GM12878 (cell line): ENCODE results near the gene LRFN2. TPM values are rescaled to one million over a fixed set of nuclear protein-coding genes. Genes with fewer than 3 reads are reported as not detected.
A peak's percentile ranks its signal among the peaks of the same experiment; 100 is the strongest.

Experiments
- ATAC-seq: fragments of 200-7000 bp; cut with Tn5 transposase; 3 replicates; pipeline ENCODE4 v1.9.1; 2020; ENCODE audit warnings: mild to moderate bottlenecking, moderate library complexity
- BruUV-seq: library from RNA; stranded (reverse); fragments of 400-500 nt; replicated peaks from 2 replicates; lab custom pipeline; 2021; lab: Mats Ljungman, UMichigan
- CTCF ChIA-PET: fragments of 300-600 bp; sonication (Branson Sonifier 250); formaldehyde crosslinking; extraction: SDS; loops from one replicate; lab custom pipeline; 2021; ENCODE audit warnings: inconsistent platforms; lab: Yijun Ruan, JAX
- POLR2A ChIA-PET: fragments of 350-600 bp; formaldehyde crosslinking; extraction: SDS; loops from one replicate; lab custom pipeline; 2021; ENCODE audit warnings: inconsistent platforms; lab: Charles Lee
- RAD21 ChIA-PET: fragments of 300-600 bp; sonication (Branson Sonifier 250); formaldehyde crosslinking; loops from one replicate; lab custom pipeline; 2023; ENCODE audit warnings: antibody characterized with exemption; ENCODE audit not compliant: unreplicated experiment; lab: Charles Lee
- SMC1A ChIA-PET: fragments of 300-600 bp; sonication (Branson Sonifier 250); formaldehyde crosslinking; loops from one replicate; lab custom pipeline; 2023; ENCODE audit not compliant: unreplicated experiment, uncharacterized antibody; lab: Charles Lee
- DNase-seq: peaks from one replicate; pipeline ENCODE4 v3.0.0-alpha.2; 2011; ENCODE audit warnings: low read depth, low spot score
- FAIRE-seq: peaks from 3 replicates; lab custom pipeline; 2011; peaks lifted over from hg19 to GRCh38; lab: Jason Lieb, UNC
- H2AFZ ChIP-seq: 2 replicates; pipeline ENCODE4 v1.6.0; 2011; ENCODE audit warnings: low read depth, low read length, control low read depth; ENCODE audit not compliant: control insufficient read depth
- H3K27ac ChIP-seq: 2 replicates; pipeline ENCODE4 v1.5.1; 2011; ENCODE audit warnings: control low read depth; ENCODE audit not compliant: control insufficient read depth, insufficient read depth
- H3K27me3 ChIP-seq, 2 experiments: replicated peaks in 1 of 2; 2 replicates each; pipeline versions ENCODE4 v1.6.0 to v1.6.1; 2011; ENCODE audit warnings: low read length in 1 of 2; ENCODE audit not compliant: control insufficient read depth in 2 of 2, insufficient read depth in 2 of 2
- H3K36me3 ChIP-seq, 2 experiments: 2 replicates each; pipeline ENCODE4 v1.5.1; 2011; ENCODE audit warnings: low read length in 1 of 2; ENCODE audit not compliant: control insufficient read depth in 2 of 2, insufficient read depth in 2 of 2
- H3K4me1 ChIP-seq: 2 replicates; pipeline ENCODE4 v1.6.1; 2011; ENCODE audit warnings: mild to moderate bottlenecking, low read length, moderate library complexity, mixed read lengths; ENCODE audit not compliant: control insufficient read depth, insufficient read depth
- H3K4me2 ChIP-seq: 2 replicates; pipeline ENCODE4 v1.6.0; 2011; ENCODE audit warnings: control low read depth; ENCODE audit not compliant: control insufficient read depth, insufficient read depth
- H3K4me3 ChIP-seq: fragments of 200-600 bp; sonication (generic); 2 replicates; pipeline ENCODE4 v1.5.1; 2016
- H3K79me2 ChIP-seq: 2 replicates; pipeline ENCODE4 v1.6.0; 2011; ENCODE audit warnings: low read length; ENCODE audit not compliant: control insufficient read depth, insufficient read depth
- H3K9ac ChIP-seq: 2 replicates; pipeline ENCODE4 v1.8.0; 2011; ENCODE audit warnings: low read length, control low read depth, mixed read lengths; ENCODE audit not compliant: control insufficient read depth, insufficient read depth
- H3K9me3 ChIP-seq: replicated peaks from 3 replicates; pipeline ENCODE4 v1.5.1; 2011; ENCODE audit warnings: mild to moderate bottlenecking, low read length; ENCODE audit not compliant: control insufficient read depth, insufficient read depth
- H4K20me1 ChIP-seq: 2 replicates; pipeline ENCODE4 v1.6.0; 2011; ENCODE audit not compliant: control insufficient read depth, insufficient read depth
- CHD1 ChIP-seq: IDR thresholded peaks from 2 replicates; pipeline ENCODE4 v1.6.1; 2012; ENCODE audit warnings: low read depth, low read length, improper control_type of control experiment
- E2F4 ChIP-seq: IDR thresholded peaks from 2 replicates; pipeline ENCODE4 v1.6.1; 2012; ENCODE audit warnings: low read depth, low read length, improper control_type of control experiment
- EED ChIP-seq: sonication (generic); IDR thresholded peaks from 2 replicates; pipeline ENCODE4 v1.6.1; 2016; ENCODE audit warnings: antibody characterized with exemption, low read depth
- EGR1 ChIP-seq, 2 experiments: IDR thresholded peaks; 1 replicate in 1 of 2; 2 replicates in 1 of 2; pipeline ENCODE4 v1.6.1; 2011 to 2012; ENCODE audit warnings: low read depth in 2 of 2, low read length in 2 of 2, borderline replicate concordance in 1 of 2, mild to moderate bottlenecking in 1 of 2, moderate library complexity in 1 of 2
- ETV6 ChIP-seq, 2 experiments: fragments of 450-650 bp in 1 of 2; IDR thresholded peaks in 1 of 2; conservative IDR thresholded peaks in 1 of 2; 2 replicates each; pipeline ENCODE4 v1.6.1; 2014; ENCODE audit warnings: antibody characterized with exemption in 1 of 2, borderline replicate concordance in 1 of 2, low read depth in 1 of 2, mild to moderate bottlenecking in 1 of 2, moderate library complexity in 1 of 2
- JUNB ChIP-seq: IDR thresholded peaks from 2 replicates; pipeline ENCODE4 v1.6.1; 2016; ENCODE audit warnings: antibody characterized with exemption, mild to moderate bottlenecking
- KLF5 ChIP-seq: fragments of 450-650 bp; IDR thresholded peaks from 2 replicates; pipeline ENCODE4 v1.6.1; 2014; ENCODE audit warnings: mild to moderate bottlenecking; ENCODE audit not compliant: partially characterized antibody
- MEF2A ChIP-seq: IDR thresholded peaks from 2 replicates; pipeline ENCODE4 v1.6.1; 2011; ENCODE audit warnings: low read depth, mild to moderate bottlenecking, low read length, moderate library complexity; ENCODE audit not compliant: insufficient read depth
- POLR2AphosphoS2 ChIP-seq: IDR thresholded peaks from 2 replicates; pipeline ENCODE4 v1.6.1; 2011; ENCODE audit warnings: low read depth, mild to moderate bottlenecking, low read length, improper control_type of control experiment, moderate library complexity
- POU2F2 ChIP-seq: IDR thresholded peaks from 3 replicates; pipeline ENCODE4 v1.6.1; 2011; ENCODE audit warnings: low read depth, mild to moderate bottlenecking, low read length, borderline replicate concordance
- RB1 ChIP-seq: fragments of 450-650 bp; formaldehyde crosslinking; IDR thresholded peaks from 2 replicates; pipeline ENCODE4 v1.6.1; 2017; ENCODE audit warnings: mild to moderate bottlenecking, borderline replicate concordance
- RELB ChIP-seq: fragments of 450-650 bp; IDR thresholded peaks from 2 replicates; pipeline ENCODE4 v1.6.1; 2017; ENCODE audit warnings: low read depth, mild to moderate bottlenecking, moderate library complexity
- ZBTB33 ChIP-seq: fragments of 450-650 bp; IDR thresholded peaks from 2 replicates; pipeline ENCODE4 v1.6.1; 2017; ENCODE audit warnings: mild to moderate bottlenecking
- WGBS: methylation state at CpG from one replicate; pipeline ENCODE4 v1.1.6; 2016; ENCODE audit warnings: low lambda C conversion rate; ENCODE audit not compliant: insufficient replicate concordance, insufficient coverage; ENCODE audit errors: missing lambda C conversion rate; 5-methylcytosine and 5-hydroxymethylcytosine counted together
- in situ Hi-C: fragments of 300-500 bp; cut with MboI; formaldehyde crosslinking; loops from 9 replicates; pipeline ENCODE4 v1.14.3; 2018; ENCODE audit warnings: mixed read lengths
- intact Hi-C: fragments of 100-400 bp; cut with micrococcal nuclease; formaldehyde crosslinking; loops from one replicate; pipeline ENCODE4 v1.14.2; 2022; ENCODE audit not compliant: unreplicated experiment
- polyA plus RNA-seq, 11 experiments: library from polyadenylated mRNA; depleted of rRNA in 4 of 11; unstranded in 6 of 11; stranded (reverse) in 5 of 11; fragments of >200 nt; fragmentation: Nextera tagmentation in 4 of 11; fragmentation: Illumina TruSeq in 1 of 11; extraction: Ambion mirVana in 4 of 11; extraction: Trizol in 1 of 11; gene quantifications; 1 replicate in 1 of 11; 2 replicates in 10 of 11; pipeline versions ENCODE4 v1.2.1 to v1.2.3, GENCODE V29; 2011 to 2016; ENCODE audit warnings: inconsistent platforms in 2 of 11, missing spikeins in 2 of 11, low read depth in 1 of 11
- total RNA-seq, 4 experiments: library from RNA; depleted of rRNA in 3 of 4; stranded (reverse); fragments of >200 nt in 3 of 4; fragmentation: Illumina TruSeq in 1 of 4; extraction: Trizol in 1 of 4; gene quantifications; 2 replicates each; pipeline versions ENCODE4 v1.2.1 to v1.2.3, GENCODE V29; 2013 to 2021

Gene LRFN2
- total and polyA plus RNA-seq, 10 of the 15 experiments (the other 5 are each of a cell fraction or from before 2014, with no cell fraction given), result not detected

GRCh38 chr6:40529919-40530318 is 57.2 kb downstream of the LRFN2 start:
- RAD21 ChIA-PET, result no interaction called here
- Histone ChIP-seq H3K9me3 (no peaks in the 10 kb centered on the region), H3K9ac (no peak overlapping the region), H3K4me1 (no peaks in the 10 kb centered on the region), H3K79me2 (no peaks in the 10 kb centered on the region), H4K20me1 (no peaks in the 10 kb centered on the region), H2AFZ (no peak overlapping the region), H3K36me3 (no peaks in the 10 kb centered on the region), H3K4me2 (no peak overlapping the region), H3K4me3 (no peak overlapping the region), H3K27me3 (peaks cover 1 to 2% of the 10 kb centered on the region in 2 experiments; a peak in 2 of 4 replicates), H3K27ac (no peak overlapping the region)
- BruUV-seq, result no TSS peak
- ATAC-seq (no peak), DNase-seq (no peak), FAIRE-seq (no peak)
- POLR2A ChIA-PET, result no interaction called here
- CTCF ChIA-PET, result no interaction called here
- SMC1A ChIA-PET, result no interaction called here
- TF ChIP-seq POLR2AphosphoS2, result no peak
- no peak for TF ChIP-seq CHD1
- no peak for TF ChIP-seq RELB
- intact Hi-C loops (no loop called here), in situ Hi-C loops (no loop called here)
- WGBS, result 5% methylated on average over 5 of the region's 5 CpGs

GRCh38 chr6:40529040-40529439 is 58.1 kb downstream of the LRFN2 start:
- H3K4me2 ChIP-seq, result no peak overlapping the region
- peaks cover 1 to 2% of the 10 kb centered on the region in 2 experiments; a peak in 2 of 4 replicates for H3K27me3 ChIP-seq
- H3K9ac ChIP-seq, result no peak overlapping the region
- BruUV-seq, result no TSS peak
- ATAC-seq (peak; percentile 38; the same call in 1 of the 3 replicates), DNase-seq (no peak), FAIRE-seq (no peak)
- ChIA-PET POLR2A (no interaction called here), CTCF (no interaction called here), RAD21 (no interaction called here), SMC1A (no interaction called here)
- no peaks in the 10 kb centered on the region for H3K9me3 ChIP-seq
- no peaks in the 10 kb centered on the region for H3K79me2 ChIP-seq
- no peaks in the 10 kb centered on the region for H3K4me1 ChIP-seq
- no peak overlapping the region for H2AFZ ChIP-seq
- no peaks in the 10 kb centered on the region for H3K36me3 ChIP-seq
- H4K20me1 ChIP-seq, result no peaks in the 10 kb centered on the region
- in situ Hi-C loops (no loop called here), intact Hi-C loops (no loop called here)
- H3K27ac ChIP-seq, result no peak overlapping the region
- H3K4me3 ChIP-seq, result no peak overlapping the region
- 0% methylated on average over 4 of the region's 4 CpGs for WGBS
- TF ChIP-seq POU2F2 (no peak), ZBTB33 (no peak), RB1 (no peak), E2F4 (no peak), MEF2A (no peak), KLF5 (no peak), EGR1 (IDR thresholded peaks at IDR 0.05; ENCODE audit: borderline replicate concordance in 1 of 2, low read depth in 2 of 2, low read length in 2 of 2) (no peak), JUNB (no peak), ETV6 (conservative IDR thresholded peaks at IDR 0.05 in 1 of 2, IDR thresholded peaks at IDR 0.05 in 1 of 2; ENCODE audit: borderline replicate concordance in 1 of 2, low read depth in 1 of 2) (no peak), EED (no peak)
